T-helper 2 cell treated with Interferon-gamma antibody and Interleukin-4, amounts not matched to agents 5 μg/mL and 100 μg/mL, for 36 hours (primary cell): Measurements from ENCODE around the gene TFF1.
A peak's percentile ranks its signal among the peaks of the same experiment; 100 is the strongest.

ENCODE experiments used
- DNase-seq: peaks from one replicate; pipeline ENCODE4 v3.0.0; 2021; ENCODE audit warnings: low spot score
- H3K27ac Mint-ChIP-seq: one replicate; pipeline ENCODE4 v1.8.0; 2021; ENCODE audit warnings: mild to moderate bottlenecking, mixed read lengths
- H3K27me3 Mint-ChIP-seq: one replicate; pipeline ENCODE4 v1.8.0; 2021; ENCODE audit warnings: low read depth, mixed read lengths
- H3K36me3 Mint-ChIP-seq: one replicate; pipeline ENCODE4 v1.8.0; 2021; ENCODE audit warnings: low read depth, mixed read lengths
- H3K4me1 Mint-ChIP-seq: one replicate; pipeline ENCODE4 v1.8.0; 2021; ENCODE audit warnings: low read depth, mixed read lengths
- H3K4me3 Mint-ChIP-seq: one replicate; pipeline ENCODE4 v1.8.0; 2022; ENCODE audit warnings: mild to moderate bottlenecking, moderate library complexity, mixed read lengths
- H3K9me3 Mint-ChIP-seq: one replicate; pipeline ENCODE4 v1.8.0; 2021; ENCODE audit warnings: mixed read lengths

The TFF1 gene

GRCh38 chr21:42393443-42393950 lies 27.2 kb upstream of the TFF1 start:
- Mint-ChIP-seq H3K9me3 (no peaks in the 10 kb centered on the region), H3K27me3 (no peaks in the 10 kb centered on the region), H3K27ac (peak overlapping the region; percentile 74), H3K4me1 (peaks cover 66% of the 10 kb centered on the region), H3K4me3 (peak overlapping the region; percentile 49), H3K36me3 (peaks cover 4% of the 10 kb centered on the region)
- no peak for DNase-seq

DNA sequence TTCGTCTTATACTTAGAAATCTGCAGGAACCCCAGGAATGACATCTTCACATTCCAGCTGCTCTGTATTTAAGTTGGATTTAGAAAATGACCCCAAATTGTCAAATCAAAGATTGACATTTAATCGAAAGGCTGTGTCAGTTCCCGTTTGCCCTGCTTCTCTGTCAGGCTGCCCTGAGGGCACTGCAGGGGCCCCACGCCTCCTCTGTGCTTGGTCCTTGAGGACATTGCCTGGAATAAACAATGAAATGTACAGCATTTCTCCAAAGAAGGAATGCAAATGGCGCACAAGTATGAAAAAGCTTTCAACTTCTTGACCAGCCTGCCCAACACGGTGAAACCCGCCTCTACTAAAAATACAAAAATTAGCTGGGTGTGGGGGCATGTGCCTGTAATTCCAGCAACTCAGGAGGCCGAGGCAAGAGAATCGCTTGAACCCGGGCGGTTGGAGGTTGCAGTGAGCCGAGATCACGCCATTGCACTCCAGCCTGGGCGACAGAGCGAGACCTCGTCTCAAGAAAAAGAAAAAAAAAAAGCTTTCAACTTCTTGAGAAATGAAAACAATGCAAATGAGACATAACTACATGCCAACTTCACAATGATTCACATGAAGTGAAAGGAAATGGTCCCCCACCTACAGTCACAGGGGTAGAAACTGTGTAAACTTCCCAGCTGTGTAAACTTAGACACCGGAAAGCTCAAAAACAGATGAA lies 26.6 kb upstream of the TFF1 start:
- Mint-ChIP-seq H3K27me3 (no peaks in the 10 kb centered on the region), H3K9me3 (no peaks in the 10 kb centered on the region), H3K4me1 (peaks cover 65% of the 10 kb centered on the region), H3K27ac (peak overlapping the region; percentile 74), H3K4me3 (peak overlapping the region; percentile 49), H3K36me3 (peaks cover 4% of the 10 kb centered on the region)
- DNase-seq: peak; percentile 65

GRCh38 chr21:42391297-42391696 lies 25.0 kb upstream of the TFF1 start:
- H3K36me3 Mint-ChIP-seq: peaks cover 4% of the 10 kb centered on the region
- H3K4me3 Mint-ChIP-seq: no peak overlapping the region
- H3K4me1 Mint-ChIP-seq: peaks cover 72% of the 10 kb centered on the region
- no peaks in the 10 kb centered on the region for H3K27me3 Mint-ChIP-seq
- DNase-seq: no peak
- H3K27ac Mint-ChIP-seq: no peak overlapping the region
- no peaks in the 10 kb centered on the region for H3K9me3 Mint-ChIP-seq

GRCh38 chr21:42390696-42391095 lies 24.4 kb upstream of the TFF1 start:
- peak overlapping the region; percentile 9 for H3K27ac Mint-ChIP-seq
- no peaks in the 10 kb centered on the region for H3K9me3 Mint-ChIP-seq
- H3K4me1 Mint-ChIP-seq: peaks cover 74% of the 10 kb centered on the region

DNA sequence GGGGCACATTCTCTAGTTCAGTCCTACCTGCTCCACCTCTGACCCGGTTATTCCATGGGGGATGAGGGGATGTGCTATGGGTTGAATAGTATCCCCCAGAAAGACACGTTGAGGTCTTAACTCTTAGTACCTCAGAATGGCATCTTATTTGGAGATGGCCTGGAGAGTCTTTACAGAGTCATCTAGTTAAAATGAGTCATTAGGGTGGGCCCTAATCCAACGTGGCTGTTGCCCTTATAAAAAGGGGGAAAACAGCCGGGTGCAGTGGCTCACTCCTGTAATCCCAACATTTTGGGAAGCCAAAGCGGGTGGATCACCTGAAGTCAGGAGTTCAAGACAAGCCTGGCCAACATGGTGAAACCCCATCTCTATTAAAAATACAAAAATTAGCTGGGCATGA lies 23.9 kb upstream of the TFF1 start:
- H3K9me3 Mint-ChIP-seq: peaks cover under 1% of the 10 kb centered on the region
- no peak overlapping the region for H3K27ac Mint-ChIP-seq
- H3K4me3 Mint-ChIP-seq: peak overlapping the region; percentile 49
- no peak for DNase-seq
- peaks cover 78% of the 10 kb centered on the region for H3K4me1 Mint-ChIP-seq
- H3K27me3 Mint-ChIP-seq: no peaks in the 10 kb centered on the region
- peaks cover 6% of the 10 kb centered on the region for H3K36me3 Mint-ChIP-seq

More at GRCh38 chr21:42390696-42391095, 24.4 kb upstream of the TFF1 start:
- Mint-ChIP-seq H3K27me3 (no peaks in the 10 kb centered on the region), H3K36me3 (peaks cover 4% of the 10 kb centered on the region), H3K4me3 (peak overlapping the region; percentile 18)
- no peak for DNase-seq

GRCh38 chr21:42389449-42389835 lies 23.1 kb upstream of the TFF1 start:
- peaks cover 81% of the 10 kb centered on the region for H3K4me1 Mint-ChIP-seq
- peak overlapping the region; percentile 49 for H3K4me3 Mint-ChIP-seq
- no peak for DNase-seq
- peak overlapping the region; percentile 61 for H3K27ac Mint-ChIP-seq
- peaks cover 4% of the 10 kb centered on the region for H3K9me3 Mint-ChIP-seq
- H3K36me3 Mint-ChIP-seq: peaks cover 9% of the 10 kb centered on the region
- H3K27me3 Mint-ChIP-seq: no peaks in the 10 kb centered on the region

- peaks cover 12% of the 10 kb centered on the region for H3K36me3 Mint-ChIP-seq
- peaks cover 86% of the 10 kb centered on the region for H3K4me1 Mint-ChIP-seq
- H3K9me3 Mint-ChIP-seq: peaks cover 4% of the 10 kb centered on the region
- no peaks in the 10 kb centered on the region for H3K27me3 Mint-ChIP-seq
- peak overlapping the region; percentile 34 for H3K27ac Mint-ChIP-seq
- H3K4me3 Mint-ChIP-seq: peak overlapping the region; percentile 45
- no peak for DNase-seq
These were observed 22.6 kb upstream of the TFF1 start for GRCh38 chr21:42388740-42389448.

DNA sequence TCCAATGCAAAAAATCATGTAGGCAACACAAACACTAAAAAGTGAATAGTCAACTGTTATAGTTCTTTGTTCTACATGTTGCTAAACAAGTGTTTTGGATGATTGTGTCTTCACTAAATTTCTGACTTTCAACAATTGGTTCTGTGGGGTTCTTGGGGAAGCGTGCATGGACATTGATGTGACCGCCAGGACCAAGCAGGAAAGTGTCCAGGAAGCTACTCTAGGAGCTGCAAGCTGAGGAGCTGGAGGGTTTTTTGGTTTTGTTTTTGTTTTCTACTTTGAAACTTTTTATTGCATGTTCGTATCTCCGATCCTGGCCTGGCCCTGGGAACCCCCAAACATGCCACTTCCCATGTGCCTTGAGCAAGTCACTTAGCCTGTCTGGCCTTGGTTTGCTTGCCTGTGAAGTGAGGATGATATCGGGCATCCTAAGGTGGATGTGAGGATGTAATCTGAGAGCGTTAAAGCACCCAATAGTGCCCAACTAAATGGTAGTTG lies 21.6 kb upstream of the TFF1 start:
- H3K27me3 Mint-ChIP-seq: no peaks in the 10 kb centered on the region
- no peak overlapping the region for H3K27ac Mint-ChIP-seq
- H3K4me1 Mint-ChIP-seq: peaks cover 78% of the 10 kb centered on the region
- no peak overlapping the region for H3K4me3 Mint-ChIP-seq
- H3K9me3 Mint-ChIP-seq: peaks cover 4% of the 10 kb centered on the region
- peaks cover 14% of the 10 kb centered on the region for H3K36me3 Mint-ChIP-seq
- no peak for DNase-seq

- H3K4me3 Mint-ChIP-seq: no peak overlapping the region
- H3K4me1 Mint-ChIP-seq: peaks cover 73% of the 10 kb centered on the region
- peaks cover 11% of the 10 kb centered on the region for H3K9me3 Mint-ChIP-seq
- no peak for DNase-seq
- no peaks in the 10 kb centered on the region for H3K27me3 Mint-ChIP-seq
- H3K27ac Mint-ChIP-seq: no peak overlapping the region
- H3K36me3 Mint-ChIP-seq: peaks cover 21% of the 10 kb centered on the region
These were observed 20.8 kb upstream of the TFF1 start for GRCh38 chr21:42387164-42387563.

- Mint-ChIP-seq H3K27ac (no peak overlapping the region), H3K36me3 (peaks cover 30% of the 10 kb centered on the region), H3K9me3 (peaks cover 20% of the 10 kb centered on the region), H3K27me3 (no peaks in the 10 kb centered on the region), H3K4me3 (no peak overlapping the region), H3K4me1 (peaks cover 67% of the 10 kb centered on the region)
- no peak for DNase-seq
These were observed 19.8 kb upstream of the TFF1 start for GRCh38 chr21:42386034-42386591.

DNA sequence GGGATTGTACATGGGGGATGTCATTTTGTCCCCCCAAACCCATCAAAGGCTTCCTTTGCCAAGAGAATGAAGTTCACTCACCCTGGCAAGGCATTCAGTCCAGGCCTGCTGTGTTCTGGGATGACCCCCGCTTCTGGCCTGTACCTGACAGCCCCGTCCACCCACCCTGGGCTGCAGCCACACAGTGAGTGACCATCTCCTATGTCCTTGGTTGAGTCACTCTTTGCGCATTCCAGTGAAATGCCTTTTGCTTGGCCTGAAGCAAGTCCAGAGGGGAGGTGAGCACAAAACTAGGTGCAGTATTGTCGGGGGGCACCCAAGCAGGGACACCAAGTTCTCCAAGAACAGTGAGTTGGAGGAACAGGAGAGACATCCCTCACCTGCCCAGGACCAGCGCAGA lies 19.3 kb upstream of the TFF1 start:
- no peak overlapping the region for H3K4me3 Mint-ChIP-seq
- H3K9me3 Mint-ChIP-seq: peaks cover 20% of the 10 kb centered on the region
- DNase-seq: no peak
- H3K4me1 Mint-ChIP-seq: peaks cover 62% of the 10 kb centered on the region
- H3K27ac Mint-ChIP-seq: no peak overlapping the region
- H3K36me3 Mint-ChIP-seq: peaks cover 29% of the 10 kb centered on the region
- H3K27me3 Mint-ChIP-seq: no peaks in the 10 kb centered on the region

GRCh38 chr21:42384989-42385388 lies 18.7 kb upstream of the TFF1 start:
- no peaks in the 10 kb centered on the region for H3K27me3 Mint-ChIP-seq
- peak overlapping the region; percentile 32 for H3K4me3 Mint-ChIP-seq
- no peak for DNase-seq
- H3K9me3 Mint-ChIP-seq: peaks cover 20% of the 10 kb centered on the region
- peak overlapping the region; percentile 77 for H3K27ac Mint-ChIP-seq
- peaks cover 58% of the 10 kb centered on the region for H3K4me1 Mint-ChIP-seq
- H3K36me3 Mint-ChIP-seq: peaks cover 27% of the 10 kb centered on the region

GRCh38 chr21:42384156-42384945 lies 18.0 kb upstream of the TFF1 start:
- peaks cover 26% of the 10 kb centered on the region for H3K36me3 Mint-ChIP-seq
- H3K9me3 Mint-ChIP-seq: peaks cover 20% of the 10 kb centered on the region
- H3K27ac Mint-ChIP-seq: peak overlapping the region; percentile 21
- H3K4me3 Mint-ChIP-seq: no peak overlapping the region
- peaks cover 52% of the 10 kb centered on the region for H3K4me1 Mint-ChIP-seq
- DNase-seq: no peak
- H3K27me3 Mint-ChIP-seq: no peaks in the 10 kb centered on the region
